NB4 (cell line): ENCODE data around the gene NACC2.

ENCODE experiments used
- DNase-seq: peaks from one replicate; pipeline ENCODE4 v3.0.0; 2010; ENCODE audit warnings: low read depth
- H3K4me3 ChIP-seq: one replicate; pipeline ENCODE4 v1.5.1; 2011; ENCODE audit warnings: mild to moderate bottlenecking, low read depth, low read length, moderate library complexity
- MYC ChIP-seq: IDR thresholded peaks from 2 replicates; pipeline ENCODE4 v1.6.1; 2011; ENCODE audit warnings: low read depth, low read length
- POLR2A ChIP-seq: IDR thresholded peaks from 2 replicates; pipeline ENCODE4 v1.6.1; 2011; ENCODE audit warnings: mild to moderate bottlenecking; ENCODE audit not compliant: insufficient read length; ENCODE audit errors: extremely low read depth
- TF ChIP-seq, protein P1 (sequence below): IDR thresholded peaks from one replicate; pipeline ENCODE4 v1.5.1; 2012; ENCODE audit warnings: low read depth, low read length
- TF ChIP-seq, protein P2 (sequence below): IDR thresholded peaks from 2 replicates; pipeline ENCODE4 v1.6.1; 2011; ENCODE audit warnings: low read depth, low read length

NACC2 gene

DNA sequence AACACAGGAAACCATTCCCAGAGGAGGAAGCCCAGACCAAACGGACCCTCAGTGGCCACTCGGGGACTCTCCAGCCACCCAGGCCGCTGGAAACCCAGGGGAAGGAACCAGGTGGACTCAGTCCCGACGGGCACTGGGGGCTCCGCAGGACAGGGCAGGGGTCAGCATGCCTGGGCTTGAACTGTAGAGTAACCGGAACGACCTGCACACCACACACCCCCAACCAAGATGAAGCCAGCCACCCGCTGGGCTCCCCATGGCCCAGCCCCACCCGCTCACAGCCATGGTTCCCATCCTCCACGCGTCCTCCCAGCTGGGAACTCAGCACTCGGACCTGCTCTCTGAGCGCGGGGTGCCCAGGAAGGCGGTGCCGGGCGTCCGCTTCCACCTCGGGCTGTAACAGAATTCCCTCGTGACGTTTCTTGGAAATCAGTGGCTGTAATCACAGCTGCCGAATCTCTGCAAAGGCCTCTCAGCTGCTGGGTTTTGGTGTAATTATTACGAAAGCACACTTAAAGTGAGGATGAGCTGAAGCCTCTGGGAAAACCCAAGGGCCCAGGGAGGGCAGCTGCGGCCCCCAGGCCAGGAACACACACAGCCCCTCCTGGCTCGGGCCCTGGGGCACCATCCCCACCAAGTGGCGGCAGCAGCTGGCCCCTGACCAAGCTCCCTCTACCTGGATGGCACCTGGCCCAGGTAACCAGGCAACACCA, 13.8 kb downstream of the NACC2 start:
- H3K4me3 ChIP-seq = no peak overlapping the region
- TF ChIP-seq, protein P1, sequence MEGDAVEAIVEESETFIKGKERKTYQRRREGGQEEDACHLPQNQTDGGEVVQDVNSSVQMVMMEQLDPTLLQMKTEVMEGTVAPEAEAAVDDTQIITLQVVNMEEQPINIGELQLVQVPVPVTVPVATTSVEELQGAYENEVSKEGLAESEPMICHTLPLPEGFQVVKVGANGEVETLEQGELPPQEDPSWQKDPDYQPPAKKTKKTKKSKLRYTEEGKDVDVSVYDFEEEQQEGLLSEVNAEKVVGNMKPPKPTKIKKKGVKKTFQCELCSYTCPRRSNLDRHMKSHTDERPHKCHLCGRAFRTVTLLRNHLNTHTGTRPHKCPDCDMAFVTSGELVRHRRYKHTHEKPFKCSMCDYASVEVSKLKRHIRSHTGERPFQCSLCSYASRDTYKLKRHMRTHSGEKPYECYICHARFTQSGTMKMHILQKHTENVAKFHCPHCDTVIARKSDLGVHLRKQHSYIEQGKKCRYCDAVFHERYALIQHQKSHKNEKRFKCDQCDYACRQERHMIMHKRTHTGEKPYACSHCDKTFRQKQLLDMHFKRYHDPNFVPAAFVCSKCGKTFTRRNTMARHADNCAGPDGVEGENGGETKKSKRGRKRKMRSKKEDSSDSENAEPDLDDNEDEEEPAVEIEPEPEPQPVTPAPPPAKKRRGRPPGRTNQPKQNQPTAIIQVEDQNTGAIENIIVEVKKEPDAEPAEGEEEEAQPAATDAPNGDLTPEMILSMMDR = no peak
- TF ChIP-seq MYC (no peak), POLR2A (no peak)
- TF ChIP-seq, protein P2, sequence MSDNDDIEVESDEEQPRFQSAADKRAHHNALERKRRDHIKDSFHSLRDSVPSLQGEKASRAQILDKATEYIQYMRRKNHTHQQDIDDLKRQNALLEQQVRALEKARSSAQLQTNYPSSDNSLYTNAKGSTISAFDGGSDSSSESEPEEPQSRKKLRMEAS = no peak
- DNase-seq = no peak

DNA sequence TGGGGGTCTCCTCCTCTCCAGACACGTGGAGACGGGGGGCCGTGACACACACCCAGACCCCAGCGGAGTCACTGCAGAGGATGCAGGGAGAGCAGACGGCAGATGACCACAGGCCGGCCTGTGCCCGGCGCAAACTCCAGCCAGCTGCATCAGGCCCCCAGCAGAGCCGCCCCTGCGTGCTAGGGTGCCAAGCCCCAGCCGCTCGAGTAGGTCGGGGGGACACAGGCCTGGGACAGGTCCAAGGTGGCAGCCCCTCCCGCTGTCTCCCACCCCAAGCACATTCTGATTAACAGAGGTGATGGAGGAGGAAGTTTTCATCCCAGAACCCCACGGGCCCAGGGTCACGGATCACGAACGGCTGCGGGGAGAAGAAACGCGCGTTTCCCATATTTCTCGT, 14.4 kb downstream of the NACC2 start:
- TF ChIP-seq POLR2A (no peak), MYC (no peak)
- TF ChIP-seq, protein P1 = no peak
- TF ChIP-seq, protein P2 = no peak
- no peak overlapping the region for H3K4me3 ChIP-seq
- DNase-seq = no peak

DNA sequence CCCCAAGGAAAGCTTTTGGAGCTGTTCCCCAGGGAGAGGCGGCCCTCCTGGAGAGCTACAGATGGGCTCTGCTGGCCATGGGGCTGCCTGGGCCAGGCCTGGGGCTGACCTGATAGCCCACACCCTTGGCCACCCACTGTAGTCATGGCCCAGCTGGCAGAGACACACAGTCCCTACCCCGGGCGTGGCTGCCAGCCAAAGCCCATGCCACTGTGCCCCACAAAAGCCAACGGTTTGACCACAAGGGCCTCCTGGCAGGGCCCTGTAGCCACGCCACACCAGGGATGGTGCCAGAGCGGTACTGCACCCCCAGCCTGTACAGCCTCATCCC, 15.2 kb downstream of the NACC2 start:
- TF ChIP-seq, protein P2 = no peak
- TF ChIP-seq, protein P1 = no peak
- TF ChIP-seq POLR2A (no peak), MYC (no peak)
- no peak for DNase-seq
- no peak overlapping the region for H3K4me3 ChIP-seq

DNA sequence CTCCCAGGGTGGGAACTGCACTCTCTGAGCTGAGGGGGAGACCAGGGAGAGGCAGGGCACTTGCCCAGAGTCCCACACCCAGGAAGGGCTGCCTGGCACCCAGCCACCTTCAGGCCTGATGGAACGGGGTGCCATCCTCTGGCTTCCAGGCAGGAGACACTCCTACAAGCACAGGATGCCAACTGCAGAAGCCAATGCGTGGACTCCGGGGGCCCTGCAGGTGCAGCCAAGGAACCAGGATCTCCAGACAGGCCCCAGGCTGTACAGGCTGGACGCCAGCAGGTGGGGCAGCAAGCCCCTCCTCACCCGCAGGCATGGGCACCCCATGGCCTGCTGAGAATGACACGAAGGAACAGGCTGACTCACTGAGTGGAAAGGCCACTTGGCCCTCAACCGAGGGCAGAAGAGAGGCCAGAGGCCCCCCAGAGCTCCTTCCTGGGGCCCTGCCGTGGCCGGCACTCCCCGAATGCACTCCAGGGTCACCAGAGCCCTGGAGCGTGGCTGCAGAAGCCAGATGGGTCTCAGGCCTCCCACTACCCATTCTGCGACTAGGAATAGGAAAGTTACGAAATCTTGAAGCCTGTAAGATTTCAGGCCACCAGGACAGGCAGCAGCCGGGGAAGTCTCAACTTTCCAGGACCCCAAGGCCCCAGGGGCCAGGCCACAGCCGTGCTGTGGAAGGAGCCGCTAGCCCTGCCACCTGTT, 15.7 kb downstream of the NACC2 start:
- TF ChIP-seq, protein P2 = no peak
- TF ChIP-seq MYC (no peak), POLR2A (no peak)
- TF ChIP-seq, protein P1 = no peak
- no peak overlapping the region for H3K4me3 ChIP-seq
- peak; percentile 41 for DNase-seq

DNA sequence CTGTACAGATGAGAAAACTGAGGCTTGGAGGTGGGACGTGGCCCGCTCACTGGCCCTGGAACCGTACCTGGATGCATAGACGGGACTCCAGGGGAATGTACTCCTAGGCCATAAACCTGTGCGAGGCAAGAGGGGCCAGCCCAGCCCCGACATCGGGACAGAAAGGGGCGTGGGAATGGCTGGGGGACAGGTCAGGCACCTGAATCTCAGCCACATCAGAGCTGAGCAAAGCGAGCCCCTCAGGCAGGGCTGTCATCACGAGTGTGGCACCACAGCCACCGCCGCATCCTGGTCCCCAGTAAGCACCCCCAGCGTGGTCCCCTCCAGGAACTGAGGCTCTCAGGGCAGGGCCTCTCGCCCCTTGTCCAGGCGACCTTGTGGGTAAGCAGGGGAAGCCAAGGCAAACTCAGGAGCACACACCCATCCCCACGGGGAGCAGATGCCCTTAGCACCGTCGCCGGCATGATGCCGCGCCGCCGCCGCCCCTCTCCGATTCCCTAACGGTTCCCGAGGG, 16.5 kb downstream of the NACC2 start:
- no peak for DNase-seq
- no peak overlapping the region for H3K4me3 ChIP-seq
- no peak for TF ChIP-seq POLR2A
- TF ChIP-seq, protein P1 = no peak
- no peak for TF ChIP-seq MYC
- TF ChIP-seq, protein P2 = no peak
